Mesendoderm (in vitro differentiated cells): ENCODE data around the gene MKI67.

Experiments used
- DNase-seq: peaks from one replicate; pipeline ENCODE4 v3.0.0; 2013
- H2AK5ac ChIP-seq: 2 replicates; pipeline ENCODE4 v1.6.1; 2013; ENCODE audit warnings: low read length, inconsistent platforms
- H2BK120ac ChIP-seq: 2 replicates; pipeline ENCODE4 v1.6.1; 2013; ENCODE audit warnings: low read depth, mild to moderate bottlenecking, low read length, moderate library complexity, mixed read lengths
- H2BK15ac ChIP-seq: replicated peaks from 2 replicates; pipeline ENCODE4 v1.6.1; 2013; ENCODE audit warnings: low read depth, mild to moderate bottlenecking, moderate library complexity
- H2BK5ac ChIP-seq: 2 replicates; pipeline ENCODE4 v1.6.1; 2013; ENCODE audit warnings: low read length, inconsistent platforms
- H3K18ac ChIP-seq: 2 replicates; pipeline ENCODE4 v1.6.1; 2013; ENCODE audit warnings: mild to moderate bottlenecking, low read length, mixed read lengths
- H3K23ac ChIP-seq: one replicate; pipeline ENCODE4 v1.6.1; 2013; ENCODE audit warnings: low read length
- H3K27ac ChIP-seq: 2 replicates; pipeline ENCODE4 v1.5.1; 2013; ENCODE audit warnings: low read depth, mild to moderate bottlenecking, inconsistent platforms, low read length, moderate library complexity
- H3K27me3 ChIP-seq: 2 replicates; pipeline ENCODE4 v1.6.1; 2013; ENCODE audit warnings: low read length, control low read depth, mild to moderate bottlenecking, inconsistent platforms; ENCODE audit not compliant: insufficient read depth, poor library complexity
- H3K36me3 ChIP-seq: 2 replicates; pipeline ENCODE4 v1.6.1; 2013; ENCODE audit warnings: low read length, inconsistent platforms; ENCODE audit not compliant: control insufficient read depth, insufficient read depth
- H3K4ac ChIP-seq: one replicate; pipeline ENCODE4 v1.6.1; 2013; ENCODE audit warnings: low read depth, mild to moderate bottlenecking, low read length, moderate library complexity
- H3K4me1 ChIP-seq: 2 replicates; pipeline ENCODE4 v1.6.1; 2013; ENCODE audit warnings: low read depth, low read length, inconsistent platforms; ENCODE audit not compliant: control insufficient read depth
- H3K4me2 ChIP-seq: 2 replicates; pipeline ENCODE4 v1.6.1; 2013; ENCODE audit warnings: low read length
- H3K4me3 ChIP-seq: 2 replicates; pipeline ENCODE4 v1.5.1; 2013; ENCODE audit warnings: mild to moderate bottlenecking, low read length
- H3K56ac ChIP-seq: one replicate; pipeline ENCODE4 v1.6.1; 2013; ENCODE audit warnings: low read length
- H3K79me1 ChIP-seq: 2 replicates; pipeline ENCODE4 v1.6.1; 2013; ENCODE audit warnings: low read length, inconsistent platforms
- H3K79me2 ChIP-seq: 2 replicates; pipeline ENCODE4 v1.6.1; 2013; ENCODE audit warnings: mild to moderate bottlenecking, low read length; ENCODE audit not compliant: control insufficient read depth, insufficient read depth
- H3K9ac ChIP-seq: 2 replicates; pipeline ENCODE4 v1.6.1; 2013; ENCODE audit warnings: low read length, inconsistent platforms
- H4K5ac ChIP-seq: one replicate; pipeline ENCODE4 v1.6.1; 2013; ENCODE audit warnings: low read length
- H4K8ac ChIP-seq: one replicate; pipeline ENCODE4 v1.6.1; 2013; ENCODE audit warnings: low read depth, mild to moderate bottlenecking, control low read depth, low read length, moderate library complexity
- WGBS: extraction: QIAGEN DNeasy Blood & Tissue Kit; methylation state at CpG from one replicate; pipeline ENCODE4 v1.1.7; 2013; ENCODE audit warnings: low lambda C conversion rate, missing lambda C conversion rate; ENCODE audit not compliant: insufficient coverage; ENCODE audit errors: extremely low coverage; 5-methylcytosine and 5-hydroxymethylcytosine counted together

Gene MKI67

DNA sequence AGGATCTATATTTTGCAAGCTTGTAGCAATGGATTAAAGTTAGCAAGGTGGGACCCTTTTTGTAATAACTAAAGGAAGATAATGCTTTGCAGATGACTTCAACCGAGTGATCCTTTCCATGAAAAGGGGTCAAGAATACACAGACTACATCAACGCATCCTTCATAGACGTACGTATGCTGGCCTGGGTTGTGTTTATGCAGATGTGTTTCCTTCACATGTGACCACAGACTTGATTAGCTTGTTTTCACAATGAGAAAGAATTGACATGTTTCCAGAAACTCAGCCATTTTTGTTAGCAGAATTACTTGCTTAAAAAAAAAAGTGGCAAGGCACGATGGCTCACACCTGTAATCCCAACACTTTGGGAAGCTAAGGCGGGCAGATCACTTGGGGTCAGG lies 54.2 kb downstream of the MKI67 start:
- no peaks in the 10 kb centered on the region for H3K79me1 ChIP-seq
- DNase-seq, result no peak
- no peaks in the 10 kb centered on the region for H3K36me3 ChIP-seq
- no peak overlapping the region for H2AK5ac ChIP-seq
- no peaks in the 10 kb centered on the region for H3K79me2 ChIP-seq
- H3K4me3 ChIP-seq, result no peak overlapping the region
- H3K4me1 ChIP-seq, result no peaks in the 10 kb centered on the region
- H3K4me2 ChIP-seq, result no peak overlapping the region
- H3K18ac ChIP-seq, result no peak overlapping the region
- H2BK120ac ChIP-seq, result no peak overlapping the region
- no peak overlapping the region for H4K8ac ChIP-seq
- WGBS, result no CpG with 5 or more reads among the region's 6 CpGs
- no peak overlapping the region for H3K4ac ChIP-seq
- H2BK5ac ChIP-seq, result no peak overlapping the region
- no peaks in the 10 kb centered on the region for H3K27me3 ChIP-seq
- no peak overlapping the region for H4K5ac ChIP-seq
- no peak overlapping the region for H3K23ac ChIP-seq
- H3K56ac ChIP-seq, result no peak overlapping the region
- H3K9ac ChIP-seq, result no peak overlapping the region
- H3K27ac ChIP-seq, result no peak overlapping the region
- H2BK15ac ChIP-seq, result no peak overlapping the region

DNA sequence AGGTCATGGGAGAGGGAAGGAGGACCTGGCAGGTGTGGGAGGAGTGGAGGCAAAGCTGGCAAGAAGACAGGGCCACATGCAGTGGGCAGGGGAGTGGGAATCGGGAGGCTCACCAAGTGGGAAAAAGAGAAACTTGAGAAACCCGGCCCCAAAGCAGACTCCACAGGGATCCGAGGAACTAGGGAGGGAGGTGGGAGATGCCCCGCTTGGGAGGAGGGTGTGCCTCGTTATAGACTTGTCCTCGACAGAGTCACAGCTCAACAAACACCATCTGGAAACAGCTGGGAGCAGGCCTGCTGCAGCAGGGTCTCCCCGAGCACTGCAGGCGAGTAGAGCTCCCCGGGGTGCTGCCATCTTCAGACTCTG lies 54.8 kb downstream of the MKI67 start:
- no peak overlapping the region for H3K23ac ChIP-seq
- H3K9ac ChIP-seq, result no peak overlapping the region
- DNase-seq, result no peak
- H3K36me3 ChIP-seq, result no peaks in the 10 kb centered on the region
- H4K8ac ChIP-seq, result no peak overlapping the region
- no peaks in the 10 kb centered on the region for H3K4me1 ChIP-seq
- no peak overlapping the region for H3K4me2 ChIP-seq
- no peak overlapping the region for H2AK5ac ChIP-seq
- H3K18ac ChIP-seq, result no peak overlapping the region
- H3K79me2 ChIP-seq, result no peaks in the 10 kb centered on the region
- H3K79me1 ChIP-seq, result no peaks in the 10 kb centered on the region
- no peak overlapping the region for H3K4me3 ChIP-seq
- WGBS, result no CpG with 5 or more reads among the region's 9 CpGs
- no peak overlapping the region for H2BK120ac ChIP-seq
- no peak overlapping the region for H4K5ac ChIP-seq
- no peak overlapping the region for H2BK15ac ChIP-seq
- no peak overlapping the region for H2BK5ac ChIP-seq
- no peaks in the 10 kb centered on the region for H3K27me3 ChIP-seq
- no peak overlapping the region for H3K56ac ChIP-seq
- no peak overlapping the region for H3K27ac ChIP-seq
- no peak overlapping the region for H3K4ac ChIP-seq

DNA sequence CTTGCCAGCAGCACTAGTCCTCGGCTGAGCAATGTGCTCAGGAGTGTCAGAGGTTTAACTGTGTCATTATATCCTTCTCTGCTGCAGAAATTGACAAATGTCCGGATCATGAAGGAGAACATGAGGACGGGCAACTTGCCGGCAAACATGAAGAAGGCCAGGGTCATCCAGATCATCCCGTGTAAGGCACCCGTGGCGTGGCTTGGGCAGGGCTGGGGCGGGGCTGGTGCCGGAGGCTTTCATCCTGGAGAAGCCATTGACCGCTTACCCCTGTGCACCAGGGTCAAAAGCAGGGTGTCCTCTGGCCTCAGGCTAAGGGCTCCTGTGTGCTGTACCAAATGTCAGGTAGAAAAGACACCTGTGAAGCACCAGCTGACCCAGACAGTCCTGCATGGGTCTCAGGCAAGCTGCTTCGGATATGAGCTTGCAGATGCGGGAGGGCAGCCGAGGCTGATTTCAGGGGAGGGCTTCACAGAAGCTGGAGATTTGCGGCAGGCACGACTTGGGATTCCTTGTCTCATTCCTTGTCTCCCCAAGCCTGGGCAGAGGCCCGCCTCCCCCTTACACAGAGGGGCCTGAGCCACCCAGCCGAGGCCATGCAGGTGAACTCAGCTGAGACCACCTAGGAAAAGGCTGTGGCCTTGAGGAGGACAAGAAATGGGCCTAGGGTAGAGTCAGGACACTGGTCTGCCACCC lies 55.4 kb downstream of the MKI67 start:
- H2BK15ac ChIP-seq, result no peak overlapping the region

DNA sequence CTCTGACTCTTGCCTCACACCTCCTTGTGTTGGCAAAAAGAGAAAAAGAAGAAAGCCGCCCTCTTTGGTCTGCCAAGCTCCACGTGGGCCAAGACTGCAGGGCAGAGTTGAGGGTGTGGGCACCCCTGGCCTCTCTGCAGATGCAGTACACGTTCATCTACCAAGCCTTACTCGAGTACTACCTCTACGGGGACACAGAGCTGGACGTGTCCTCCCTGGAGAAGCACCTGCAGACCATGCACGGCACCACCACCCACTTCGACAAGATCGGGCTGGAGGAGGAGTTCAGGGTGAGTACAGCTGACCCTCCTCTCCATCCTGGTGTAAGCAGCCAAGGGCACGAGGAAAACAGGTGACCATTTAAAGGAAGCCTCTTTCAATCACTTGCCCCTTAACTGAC lies 56.1 kb downstream of the MKI67 start:
- Histone ChIP-seq H3K4me2 (no peak overlapping the region), H2BK15ac (no peak overlapping the region), H4K8ac (no peak overlapping the region), H2BK5ac (no peak overlapping the region), H2BK120ac (no peak overlapping the region), H3K36me3 (no peaks in the 10 kb centered on the region), H3K79me2 (no peaks in the 10 kb centered on the region), H3K79me1 (no peaks in the 10 kb centered on the region), H3K27me3 (no peaks in the 10 kb centered on the region), H3K9ac (no peak overlapping the region), H3K56ac (no peak overlapping the region), H3K4me3 (no peak overlapping the region), H4K5ac (no peak overlapping the region), H3K4ac (no peak overlapping the region), H3K18ac (no peak overlapping the region), H3K27ac (no peak overlapping the region), H2AK5ac (no peak overlapping the region), H3K23ac (no peak overlapping the region), H3K4me1 (no peaks in the 10 kb centered on the region)
- DNase-seq, result no peak
- no CpG with 5 or more reads among the region's 10 CpGs for WGBS

More for the DNA sequence above, 55.4 kb downstream of the MKI67 start:
- no peak overlapping the region for H2AK5ac ChIP-seq
- H3K27me3 ChIP-seq, result no peaks in the 10 kb centered on the region
- no peak for DNase-seq
- H3K9ac ChIP-seq, result no peak overlapping the region
- H3K4me1 ChIP-seq, result no peaks in the 10 kb centered on the region
- no peak overlapping the region for H4K5ac ChIP-seq
- H3K18ac ChIP-seq, result no peak overlapping the region
- H3K4ac ChIP-seq, result no peak overlapping the region
- H3K27ac ChIP-seq, result no peak overlapping the region
- H4K8ac ChIP-seq, result no peak overlapping the region
- no peak overlapping the region for H3K4me2 ChIP-seq
- H3K4me3 ChIP-seq, result no peak overlapping the region
- no peaks in the 10 kb centered on the region for H3K79me2 ChIP-seq
- H3K36me3 ChIP-seq, result no peaks in the 10 kb centered on the region
- H2BK120ac ChIP-seq, result no peak overlapping the region
- no peak overlapping the region for H3K23ac ChIP-seq
- no peak overlapping the region for H3K56ac ChIP-seq
- H2BK5ac ChIP-seq, result no peak overlapping the region
- no peaks in the 10 kb centered on the region for H3K79me1 ChIP-seq
- WGBS, result no CpG with 5 or more reads among the region's 17 CpGs

DNA sequence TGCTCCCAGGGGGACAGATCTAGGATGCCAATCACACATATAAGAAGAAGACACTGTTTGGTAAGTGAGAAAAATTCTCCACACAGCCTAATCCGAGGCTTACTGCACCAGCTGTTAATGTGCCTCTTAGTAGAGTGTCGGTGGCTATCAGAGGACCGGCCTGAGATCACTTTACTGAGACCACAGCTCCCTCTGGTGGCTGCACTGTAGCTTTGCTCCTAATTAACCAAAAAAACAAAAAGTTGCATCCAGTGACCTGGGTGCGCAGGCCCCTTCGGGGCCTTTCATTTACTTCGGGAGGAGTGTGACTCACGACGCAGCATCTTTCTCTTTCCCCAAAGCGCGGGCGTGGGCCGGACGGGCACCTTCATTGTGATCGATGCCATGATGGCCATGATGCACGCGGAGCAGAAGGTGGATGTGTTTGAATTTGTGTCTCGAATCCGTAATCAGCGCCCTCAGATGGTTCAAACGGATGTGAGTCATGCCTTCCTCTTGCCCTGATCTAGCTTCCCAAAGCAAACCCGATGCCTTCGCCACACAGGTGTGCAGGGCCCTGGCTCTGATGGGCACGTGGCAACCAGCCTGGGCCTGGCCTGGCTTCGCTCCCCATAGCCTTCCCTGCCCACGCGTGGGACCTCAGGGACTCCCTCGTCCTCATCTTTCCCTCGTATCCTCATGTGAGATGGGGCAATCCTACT lies 56.7 kb downstream of the MKI67 start:
- Histone ChIP-seq H3K4me3 (no peak overlapping the region), H2AK5ac (no peak overlapping the region), H3K79me2 (no peaks in the 10 kb centered on the region), H3K27ac (no peak overlapping the region), H3K23ac (no peak overlapping the region), H3K56ac (no peak overlapping the region), H3K36me3 (no peaks in the 10 kb centered on the region), H2BK120ac (no peak overlapping the region), H3K4ac (no peak overlapping the region), H3K18ac (no peak overlapping the region), H3K9ac (no peak overlapping the region), H4K8ac (no peak overlapping the region), H2BK15ac (no peak overlapping the region), H3K4me2 (no peak overlapping the region), H3K27me3 (no peaks in the 10 kb centered on the region), H3K4me1 (no peaks in the 10 kb centered on the region), H2BK5ac (no peak overlapping the region), H4K5ac (no peak overlapping the region), H3K79me1 (no peaks in the 10 kb centered on the region)
- peak; percentile 78 for DNase-seq
- no CpG with 5 or more reads among the region's 28 CpGs for WGBS
